GM12878 (cell line): ENCODE measurements around the gene KLF9. TPM values are rescaled to one million over a fixed set of nuclear protein-coding genes. Genes with fewer than 3 reads are reported as not detected.

Experiments
- BCLAF1 ChIP-seq: fragments of 450-650 bp; IDR thresholded peaks from 2 replicates; pipeline ENCODE4 v1.6.1; 2017; ENCODE audit warnings: antibody characterized with exemption, mild to moderate bottlenecking, moderate library complexity
- BHLHE40 ChIP-seq, 2 experiments: fragments of 450-650 bp in 1 of 2; IDR thresholded peaks; 2 replicates each; pipeline ENCODE4 v1.6.1; 2011 to 2017; ENCODE audit warnings: low read depth in 2 of 2, borderline replicate concordance in 1 of 2, improper control_type of control experiment in 1 of 2, low read length in 1 of 2, mild to moderate bottlenecking in 1 of 2
- E2F8 ChIP-seq: fragments of 450-650 bp; IDR thresholded peaks from 2 replicates; pipeline ENCODE4 v1.6.1; 2018; ENCODE audit warnings: mild to moderate bottlenecking, low read depth, moderate library complexity; ENCODE audit not compliant: partially characterized antibody
- ETV6 ChIP-seq, 2 experiments: fragments of 450-650 bp in 1 of 2; IDR thresholded peaks in 1 of 2; conservative IDR thresholded peaks in 1 of 2; 2 replicates each; pipeline ENCODE4 v1.6.1; 2014; ENCODE audit warnings: antibody characterized with exemption in 1 of 2, borderline replicate concordance in 1 of 2, low read depth in 1 of 2, mild to moderate bottlenecking in 1 of 2, moderate library complexity in 1 of 2
- IKZF2 ChIP-seq, 2 experiments: fragments of 450-650 bp; IDR thresholded peaks; 2 replicates each; pipeline ENCODE4 v1.6.1; 2017; ENCODE audit warnings: mild to moderate bottlenecking in 2 of 2, moderate library complexity in 2 of 2
- MTA3 ChIP-seq: IDR thresholded peaks from 2 replicates; pipeline ENCODE4 v1.6.1; 2012; ENCODE audit warnings: low read length, inconsistent platforms, borderline replicate concordance
- MXI1 ChIP-seq: fragments of 150-350 bp; IDR thresholded peaks from 2 replicates; pipeline ENCODE4 v1.6.1; 2011; ENCODE audit warnings: low read depth, mild to moderate bottlenecking, inconsistent platforms, low read length, improper control_type of control experiment
- MYB ChIP-seq: fragments of 150-350 bp; IDR thresholded peaks from 2 replicates; pipeline ENCODE4 v1.6.1; 2014; ENCODE audit warnings: mild to moderate bottlenecking, low read depth, low read length, borderline replicate concordance
- NRF1 ChIP-seq: conservative IDR thresholded peaks from 2 replicates; pipeline ENCODE4 v1.6.1; 2011; ENCODE audit warnings: mild to moderate bottlenecking, low read depth, low read length, improper control_type of control experiment
- RB1 ChIP-seq: fragments of 450-650 bp; formaldehyde crosslinking; IDR thresholded peaks from 2 replicates; pipeline ENCODE4 v1.6.1; 2017; ENCODE audit warnings: mild to moderate bottlenecking, borderline replicate concordance
- RCOR1 ChIP-seq: conservative IDR thresholded peaks from 2 replicates; pipeline ENCODE4 v1.6.1; 2012; ENCODE audit warnings: low read depth, low read length, improper control_type of control experiment
- SRF ChIP-seq, 2 experiments: IDR thresholded peaks; 2 replicates each; pipeline ENCODE4 v1.6.1; 2011; ENCODE audit warnings: low read depth in 2 of 2, low read length in 2 of 2, mild to moderate bottlenecking in 1 of 2, moderate library complexity in 1 of 2
- ZNF217 ChIP-seq: fragments of 450-650 bp; IDR thresholded peaks from 2 replicates; pipeline ENCODE4 v1.6.1; 2017; ENCODE audit warnings: antibody characterized with exemption, mild to moderate bottlenecking
- polyA plus RNA-seq, 11 experiments: library from polyadenylated mRNA; depleted of rRNA in 4 of 11; unstranded in 6 of 11; stranded (reverse) in 5 of 11; fragments of >200 nt; fragmentation: Nextera tagmentation in 4 of 11; fragmentation: Illumina TruSeq in 1 of 11; extraction: Ambion mirVana in 4 of 11; extraction: Trizol in 1 of 11; gene quantifications; 1 replicate in 1 of 11; 2 replicates in 10 of 11; pipeline versions ENCODE4 v1.2.1 to v1.2.3, GENCODE V29; 2011 to 2016; ENCODE audit warnings: inconsistent platforms in 2 of 11, missing spikeins in 2 of 11, low read depth in 1 of 11
- total RNA-seq, 4 experiments: library from RNA; depleted of rRNA in 3 of 4; stranded (reverse); fragments of >200 nt in 3 of 4; fragmentation: Illumina TruSeq in 1 of 4; extraction: Trizol in 1 of 4; gene quantifications; 2 replicates each; pipeline versions ENCODE4 v1.2.1 to v1.2.3, GENCODE V29; 2013 to 2021

Gene KLF9
- total and polyA plus RNA-seq, 10 of the 15 experiments (the other 5 are each of a cell fraction or from before 2014, with no cell fraction given): 0.09 to 0.96 (median 0.83) TPM

GRCh38 chr9:70418822-70419555, 4.5 kb upstream of the KLF9 start (continued):
- TF ChIP-seq BHLHE40 (IDR thresholded peaks at IDR 0.05; ENCODE audit: borderline replicate concordance in 1 of 2, low read depth in 2 of 2, low read length in 1 of 2) (peak; percentile 86 to 91), SRF (IDR thresholded peaks at IDR 0.05; ENCODE audit: low read depth in 2 of 2, low read length in 2 of 2) (no peak), IKZF2 (IDR thresholded peaks at IDR 0.05) (no peak), ZNF217 (no peak), MTA3 (no peak), MXI1 (peak; percentile 98), BCLAF1 (no peak), ETV6 (conservative IDR thresholded peaks at IDR 0.05 in 1 of 2, IDR thresholded peaks at IDR 0.05 in 1 of 2; ENCODE audit: borderline replicate concordance in 1 of 2, low read depth in 1 of 2) (0 out of 4 replicates have a peak, but pooled peaks of 1 of the 2 experiments have one; percentile 14), MYB (no peak), RCOR1 (no peak), E2F8 (no peak), RB1 (peak; percentile 41; the same call in 1 of the 2 replicates), NRF1 (no peak)
